GM19395 (cell line): ENCODE results near the gene RNFT2.

Source experiments
- ATAC-seq: cut with Tn5 transposase; IDR thresholded peaks from one replicate; pipeline ENCODE4 v1.9.1; 2021; ENCODE audit warnings: mild to moderate bottlenecking, moderate library complexity; ENCODE audit not compliant: unreplicated experiment

The RNFT2 gene

DNA sequence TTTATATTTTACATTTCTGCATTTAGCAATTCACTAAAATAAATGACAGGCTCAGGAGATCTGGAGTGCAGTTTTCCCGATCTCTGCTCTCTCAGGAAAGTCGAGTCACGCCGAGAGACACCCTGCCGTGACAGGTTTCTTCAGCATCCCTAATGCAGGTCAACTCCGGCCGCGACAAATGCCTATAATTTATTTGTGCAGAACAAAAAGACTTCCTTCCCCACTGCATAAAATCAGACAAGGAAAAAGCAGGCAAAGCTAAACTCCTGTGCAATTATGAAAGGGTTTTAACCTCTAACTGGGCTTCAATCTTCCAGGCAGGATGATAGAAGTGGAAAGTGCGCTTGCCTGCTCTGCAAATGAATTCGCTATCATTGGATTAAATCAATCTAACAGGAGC lies 28.3 kb upstream of the RNFT2 start:
- no peak for ATAC-seq

- no peak for ATAC-seq
Measured at GRCh38 chr12:116710370-116711150, 27.6 kb upstream of the RNFT2 start.

DNA sequence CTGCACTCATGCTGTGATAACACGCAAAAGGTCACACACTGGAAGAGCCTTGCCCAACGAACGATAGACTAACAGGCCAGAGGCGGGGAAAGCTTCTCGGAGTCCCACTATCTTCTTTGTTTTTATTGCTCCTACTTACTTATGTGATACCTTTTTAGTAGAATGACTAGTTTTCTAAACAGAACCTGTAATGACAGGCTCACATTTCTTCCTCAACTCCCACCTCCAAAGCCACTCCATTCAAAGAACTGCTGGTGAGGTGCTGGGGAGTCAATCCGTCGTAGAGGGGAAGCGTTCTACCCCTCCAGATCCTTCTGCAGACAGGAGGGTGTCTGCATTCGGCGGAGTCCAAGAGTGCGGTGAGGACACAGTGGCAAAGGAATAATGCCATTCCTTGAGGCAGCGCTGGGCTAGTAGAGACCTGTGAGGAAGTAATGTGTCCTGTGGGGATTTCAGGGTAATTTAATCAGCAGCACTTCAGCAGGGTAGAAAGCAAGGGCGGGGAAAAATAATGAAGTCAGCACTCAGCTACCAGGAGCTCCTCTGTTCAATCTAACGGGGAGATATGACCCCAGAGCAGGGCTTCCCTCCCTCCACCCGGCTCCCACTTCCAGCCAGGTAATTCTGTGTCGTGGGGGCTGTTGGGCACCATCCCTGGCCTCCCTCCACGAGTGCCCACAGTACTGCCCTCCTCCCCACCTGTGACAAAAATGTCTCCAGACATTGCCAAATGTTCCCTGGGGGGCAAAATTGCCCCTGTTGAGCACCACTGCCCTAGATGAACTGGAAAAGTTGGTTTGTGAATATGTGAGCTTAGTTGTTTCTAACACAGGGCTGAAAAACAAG lies 25.4 kb upstream of the RNFT2 start:
- ATAC-seq = no peak

- ATAC-seq = no peak
Measured at GRCh38 chr12:116713527-116713926, 24.6 kb upstream of the RNFT2 start.

- ATAC-seq = no peak
Measured at GRCh38 chr12:116714175-116714574, 23.9 kb upstream of the RNFT2 start.

DNA sequence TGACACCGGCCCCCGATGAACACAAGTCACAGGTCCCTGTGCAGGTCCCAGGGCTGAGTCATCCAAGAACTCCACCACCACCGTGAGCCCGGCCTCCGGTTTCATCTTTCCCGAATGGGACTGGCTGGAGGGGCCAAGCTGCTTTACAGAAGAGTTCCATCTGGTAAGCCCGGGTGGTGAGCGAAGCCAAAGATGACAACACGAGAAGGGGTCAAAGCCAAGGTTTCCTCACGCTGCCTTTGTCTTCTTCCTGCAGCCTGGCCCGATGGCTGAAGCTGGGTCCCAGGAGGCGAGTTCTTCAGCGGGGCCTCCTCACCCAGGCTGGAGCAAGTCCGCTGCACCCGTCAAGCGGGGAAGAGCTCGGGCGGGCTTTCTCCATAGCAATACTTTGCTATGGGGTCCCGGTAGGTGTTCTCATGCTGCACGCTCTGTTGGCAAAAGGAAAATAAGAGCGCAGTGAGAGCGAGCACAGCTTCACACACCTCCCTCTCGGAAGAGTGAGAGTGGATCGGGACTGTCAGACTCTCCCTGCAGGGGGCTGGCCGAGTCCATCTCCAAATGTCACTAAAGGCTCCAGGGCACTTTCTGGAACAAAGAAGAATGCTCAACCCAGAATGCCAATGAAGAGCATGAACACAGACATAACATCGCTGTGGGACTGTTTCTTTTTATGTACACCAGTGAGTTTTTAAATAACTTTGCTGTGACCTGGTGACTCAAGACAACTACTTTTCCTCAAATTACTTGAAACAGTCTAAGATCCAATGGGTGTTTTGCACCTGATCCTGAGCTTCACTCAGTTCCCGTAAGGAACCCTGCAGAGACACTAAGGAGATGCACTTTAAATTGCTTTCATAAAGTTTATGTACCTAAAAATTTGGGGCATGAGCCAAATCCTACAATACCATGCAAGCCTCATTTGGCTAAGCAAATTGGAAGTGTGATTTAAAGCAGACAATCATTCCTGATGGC lies 20.4 kb upstream of the RNFT2 start:
- no peak for ATAC-seq

GRCh38 chr12:116718655-116719454 lies 19.3 kb upstream of the RNFT2 start:
- ATAC-seq = no peak

- no peak for ATAC-seq
Measured at GRCh38 chr12:116719731-116720528, 18.2 kb upstream of the RNFT2 start.

DNA sequence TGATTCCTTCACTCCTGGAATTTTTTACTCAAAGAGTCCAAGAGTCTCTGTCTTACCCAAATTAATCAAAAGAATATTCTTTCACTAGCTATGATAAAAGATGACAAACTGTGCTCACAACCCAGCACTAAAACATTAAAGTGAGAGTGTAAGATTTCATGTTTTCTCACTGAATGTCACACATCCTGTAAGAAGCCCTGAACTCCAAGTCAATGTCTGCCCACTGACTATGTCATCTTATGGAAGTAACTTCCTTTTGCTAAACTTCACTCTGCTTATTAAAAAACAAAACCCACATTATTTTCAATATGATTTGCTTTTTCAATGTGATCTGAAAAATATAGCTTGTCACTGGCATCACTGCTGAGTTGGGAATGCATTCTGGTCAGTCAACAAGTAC lies 15.9 kb upstream of the RNFT2 start:
- ATAC-seq = no peak

- no peak for ATAC-seq
Measured at GRCh38 chr12:116726694-116727093, 11.4 kb upstream of the RNFT2 start.

- ATAC-seq = no peak
Measured at GRCh38 chr12:116727261-116727660, 10.9 kb upstream of the RNFT2 start.

GRCh38 chr12:116727891-116728290 lies 10.2 kb upstream of the RNFT2 start:
- ATAC-seq = no peak

DNA sequence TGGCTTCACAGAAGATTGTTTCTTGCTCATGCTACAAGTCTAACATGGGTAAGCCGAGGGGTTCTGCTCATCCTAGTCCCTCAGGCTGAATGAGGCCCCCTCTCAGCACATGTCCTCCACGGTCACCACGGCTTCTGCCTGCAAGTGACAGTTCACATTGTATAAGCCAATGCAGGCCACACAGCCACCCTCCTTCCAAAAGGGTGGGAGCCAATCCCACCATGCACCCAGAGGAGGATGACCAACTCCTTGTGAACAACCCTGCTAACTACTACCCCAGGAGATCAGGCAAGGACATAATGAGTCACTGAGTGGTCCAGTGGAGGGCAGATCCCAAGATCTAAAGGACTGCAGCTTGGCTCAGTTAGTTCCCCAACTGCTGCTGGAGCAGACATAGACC lies 6.3 kb upstream of the RNFT2 start:
- ATAC-seq = no peak

DNA sequence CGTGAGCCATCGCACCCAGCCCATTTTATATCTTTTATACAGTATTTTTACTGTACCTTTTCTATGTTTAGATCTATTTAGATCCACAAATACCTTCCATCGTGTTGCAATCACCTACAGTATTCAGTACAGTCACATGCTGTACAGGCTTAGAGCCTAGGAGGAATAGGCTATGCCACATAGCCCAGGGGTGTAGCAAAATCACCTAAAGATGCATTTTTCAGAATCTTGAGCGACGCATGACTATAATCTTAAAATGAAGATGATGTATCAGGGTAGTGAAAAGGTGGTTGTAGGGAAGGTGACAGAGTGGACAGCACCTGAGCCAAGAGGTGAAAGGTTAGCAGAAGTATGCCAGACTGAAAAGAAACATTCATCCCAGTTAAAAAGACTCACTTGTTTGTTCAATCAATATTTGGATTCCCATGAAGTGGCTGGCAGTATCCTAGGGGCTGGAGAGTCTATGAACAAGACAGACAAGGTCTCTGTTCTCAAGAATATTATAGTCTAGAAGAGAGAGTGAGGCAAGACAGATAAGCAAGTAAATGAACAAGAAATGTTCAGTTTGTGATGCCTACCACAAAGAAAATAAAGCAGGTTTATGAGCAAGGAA lies 3.9 kb upstream of the RNFT2 start:
- ATAC-seq = no peak

- no peak for ATAC-seq
Measured at GRCh38 chr12:116735084-116735483, 3.0 kb upstream of the RNFT2 start.

GRCh38 chr12:116735951-116736599 lies 2.0 kb upstream of the RNFT2 start:
- no peak for ATAC-seq

GRCh38 chr12:116736962-116737773 lies 947 bp upstream of the RNFT2 start:
- ATAC-seq = no peak
